GM20000 (cell line): ENCODE measurements around the gene HMGB1.
"Not testable (repeated sequence)": the region's sequence is repeated elsewhere in the genome, so short reads cannot be mapped to it uniquely, and the experiment has no call there.

ENCODE experiments used
- DNase-seq: peaks from one replicate; pipeline ENCODE4 v3.0.0; 2012; ENCODE audit warnings: low spot score
- TF ChIP-seq, protein P1 (sequence below): IDR thresholded peaks from 2 replicates; pipeline ENCODE4 v1.5.1; 2012; ENCODE audit warnings: mild to moderate bottlenecking, control low read depth; ENCODE audit errors: extremely low read depth, missing control alignments

Gene HMGB1

DNA sequence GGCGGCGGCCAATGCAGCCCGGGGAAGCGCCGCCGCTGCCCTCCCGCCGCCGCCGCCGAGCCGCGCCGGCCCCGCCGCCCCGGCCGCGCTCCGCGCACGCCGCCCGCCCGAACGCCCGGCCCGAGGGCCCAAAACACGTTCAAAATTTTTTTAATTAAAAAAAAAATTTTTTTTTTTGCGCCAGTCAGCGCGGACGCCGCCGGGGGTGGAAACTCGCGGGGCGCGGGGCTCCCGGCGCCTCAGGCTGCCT lies 468 bp downstream of the HMGB1 start:
- no peak for DNase-seq
- TF ChIP-seq, protein P1, sequence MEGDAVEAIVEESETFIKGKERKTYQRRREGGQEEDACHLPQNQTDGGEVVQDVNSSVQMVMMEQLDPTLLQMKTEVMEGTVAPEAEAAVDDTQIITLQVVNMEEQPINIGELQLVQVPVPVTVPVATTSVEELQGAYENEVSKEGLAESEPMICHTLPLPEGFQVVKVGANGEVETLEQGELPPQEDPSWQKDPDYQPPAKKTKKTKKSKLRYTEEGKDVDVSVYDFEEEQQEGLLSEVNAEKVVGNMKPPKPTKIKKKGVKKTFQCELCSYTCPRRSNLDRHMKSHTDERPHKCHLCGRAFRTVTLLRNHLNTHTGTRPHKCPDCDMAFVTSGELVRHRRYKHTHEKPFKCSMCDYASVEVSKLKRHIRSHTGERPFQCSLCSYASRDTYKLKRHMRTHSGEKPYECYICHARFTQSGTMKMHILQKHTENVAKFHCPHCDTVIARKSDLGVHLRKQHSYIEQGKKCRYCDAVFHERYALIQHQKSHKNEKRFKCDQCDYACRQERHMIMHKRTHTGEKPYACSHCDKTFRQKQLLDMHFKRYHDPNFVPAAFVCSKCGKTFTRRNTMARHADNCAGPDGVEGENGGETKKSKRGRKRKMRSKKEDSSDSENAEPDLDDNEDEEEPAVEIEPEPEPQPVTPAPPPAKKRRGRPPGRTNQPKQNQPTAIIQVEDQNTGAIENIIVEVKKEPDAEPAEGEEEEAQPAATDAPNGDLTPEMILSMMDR, result no peak

DNA sequence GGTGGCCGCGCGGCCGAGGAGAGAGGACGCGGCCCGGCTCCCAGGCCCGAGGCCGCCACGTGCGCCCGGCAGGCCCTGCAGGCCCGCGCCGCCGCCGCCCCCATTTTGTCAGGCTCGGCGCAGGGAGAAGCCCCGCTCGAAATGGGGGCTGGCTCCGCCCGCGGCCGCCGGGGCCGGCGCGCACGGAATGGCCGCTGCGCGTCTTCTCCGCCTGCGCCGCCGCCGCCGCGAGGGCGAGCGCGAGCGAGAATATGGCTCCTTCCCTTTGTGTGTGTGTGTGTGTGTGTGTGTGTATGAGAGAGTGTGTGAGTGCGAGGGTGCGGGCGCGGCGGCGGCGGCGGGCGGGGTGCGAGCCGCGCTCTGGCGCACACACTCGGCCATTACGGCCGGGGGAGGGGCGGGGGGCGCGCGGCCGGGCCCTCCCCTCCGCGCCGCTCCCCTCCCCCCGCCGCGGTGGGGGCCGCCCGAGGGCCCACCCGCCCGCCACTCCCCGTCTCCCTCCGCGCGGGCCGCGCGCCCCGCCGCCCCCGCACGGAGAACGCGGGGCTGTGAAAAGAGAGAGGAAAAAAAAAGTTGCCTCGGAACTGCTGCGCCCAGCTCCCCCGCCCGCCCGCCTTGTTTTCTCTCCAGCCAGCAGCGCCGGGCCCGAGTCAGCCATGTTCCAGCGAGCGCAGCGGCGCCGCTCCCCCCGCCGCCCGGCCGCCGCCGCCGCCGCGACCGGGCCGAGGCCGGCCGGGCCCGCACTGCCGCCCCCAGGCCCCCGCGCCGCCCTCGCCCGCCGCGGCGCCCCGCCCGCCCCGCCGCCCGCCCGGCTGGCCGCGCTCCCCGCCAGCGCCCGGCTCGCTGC lies 1.0 kb downstream of the HMGB1 start:
- DNase-seq, result peak; percentile 84
- TF ChIP-seq, protein P1, result no peak

DNA sequence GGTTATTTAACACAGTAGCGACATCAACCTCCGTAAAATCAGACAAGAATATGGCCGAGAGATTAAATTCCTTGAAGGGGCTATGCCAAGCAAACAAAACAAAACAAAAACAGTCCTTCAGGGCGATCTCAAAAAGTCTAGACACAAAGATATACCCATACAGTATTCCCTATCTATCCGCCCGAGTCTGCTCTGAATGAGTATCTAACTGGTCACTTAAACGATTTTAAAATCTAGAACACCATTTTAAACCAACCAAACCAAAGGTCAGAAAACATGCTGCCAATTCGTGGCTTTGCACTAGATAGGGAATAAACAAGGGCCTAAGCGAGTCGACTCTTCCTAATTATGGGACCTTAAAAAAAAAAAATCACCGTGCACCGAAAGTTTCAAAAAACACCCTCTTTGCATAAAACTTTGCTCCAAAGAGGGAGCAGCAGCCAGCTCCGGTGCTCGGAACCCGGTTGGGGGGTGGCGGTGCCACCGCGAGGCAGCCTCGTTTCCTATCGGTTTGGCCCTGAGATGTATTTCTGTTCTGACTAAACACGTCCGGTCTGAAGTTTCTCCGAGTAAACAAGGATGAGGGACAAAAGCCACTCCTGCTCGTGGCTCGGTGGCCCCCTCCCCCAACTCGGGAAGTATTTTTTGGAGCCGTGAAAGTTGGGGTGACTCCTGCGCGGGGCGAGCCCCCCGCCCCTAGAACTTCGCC lies 1.8 kb downstream of the HMGB1 start:
- DNase-seq, result peak; percentile 66
- TF ChIP-seq, protein P1, result no peak

DNA sequence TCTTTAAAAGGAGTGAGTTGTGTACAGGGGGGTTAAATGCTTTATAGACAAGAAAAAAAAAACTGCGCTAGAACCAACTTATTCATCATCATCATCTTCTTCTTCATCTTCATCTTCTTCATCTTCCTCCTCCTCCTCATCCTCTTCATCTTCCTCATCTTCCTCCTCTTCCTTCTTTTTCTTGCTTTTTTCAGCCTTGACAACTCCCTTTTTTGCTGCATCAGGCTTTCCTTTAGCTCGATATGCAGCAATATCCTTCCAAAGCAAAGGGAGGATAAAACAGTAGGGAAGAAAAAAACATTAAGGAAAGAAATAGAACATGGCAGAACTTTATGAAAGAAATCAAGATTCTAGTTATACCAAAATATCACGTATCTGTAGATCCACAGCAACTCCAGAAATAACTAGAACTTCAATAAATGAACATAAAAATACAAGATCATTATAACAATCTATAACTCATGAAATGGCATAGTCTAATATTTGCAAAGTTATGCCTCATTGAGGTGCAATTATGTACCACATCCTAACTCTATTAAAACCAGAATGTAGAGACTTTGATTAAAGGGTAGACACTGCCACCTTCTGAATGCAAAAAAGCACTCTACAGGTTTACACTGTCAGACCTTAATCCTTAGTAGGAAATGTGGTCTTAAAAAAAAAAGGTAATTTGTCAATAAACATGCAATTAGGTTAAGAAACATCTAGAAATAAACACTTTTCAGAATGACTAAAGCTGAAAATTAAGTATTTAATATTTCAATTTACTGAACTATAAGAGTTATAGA lies 4.3 kb downstream of the HMGB1 start:
- not testable (repeated sequence) for DNase-seq
- TF ChIP-seq, protein P1, result peak; percentile 4

DNA sequence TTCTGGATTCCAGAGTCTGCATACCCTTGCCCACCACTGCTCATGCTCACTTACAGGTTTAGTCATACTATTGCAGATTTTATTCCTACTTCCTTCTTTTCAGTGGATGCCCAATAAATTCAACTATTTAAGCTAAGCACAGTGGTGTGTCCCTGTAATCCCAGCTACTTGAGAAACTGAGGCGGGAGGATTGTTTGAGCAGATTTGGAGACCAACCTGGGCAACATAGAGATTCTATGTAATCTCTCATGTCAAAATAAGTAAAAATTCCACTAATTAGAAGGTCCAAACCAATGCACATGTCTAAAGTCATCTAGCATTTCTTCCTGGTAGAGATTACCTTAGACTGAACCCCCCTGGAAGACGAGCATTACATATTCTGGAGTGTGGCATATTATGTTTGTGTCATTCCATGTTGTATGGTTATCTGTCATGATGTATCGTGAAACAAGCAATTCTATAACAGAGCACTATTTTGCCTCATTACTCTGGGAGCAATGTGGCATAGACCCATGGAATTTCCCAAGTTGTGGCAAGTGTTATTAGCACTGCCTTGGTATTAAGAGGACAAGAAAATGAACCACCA lies 8.3 kb downstream of the HMGB1 start:
- TF ChIP-seq, protein P1, result no peak
- DNase-seq, result no peak

DNA sequence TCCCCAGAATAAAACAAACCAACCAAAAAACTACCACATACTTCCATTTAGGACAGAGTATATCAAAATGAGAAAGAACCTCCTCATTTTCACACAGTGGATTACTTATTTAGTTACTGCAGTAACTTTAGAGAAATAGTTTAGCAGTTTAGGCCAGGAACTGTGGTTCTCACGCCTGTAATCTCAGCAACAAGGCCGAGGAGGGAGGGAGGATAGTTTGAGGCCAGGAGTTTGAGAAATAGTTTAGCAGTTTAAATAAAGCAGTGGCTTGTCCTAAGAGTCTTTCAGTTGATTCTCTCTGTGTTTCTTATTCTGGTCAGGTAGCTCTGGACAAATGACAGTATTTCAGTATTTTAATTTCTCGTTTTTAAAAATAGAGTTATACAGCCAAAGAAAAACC lies 9.4 kb downstream of the HMGB1 start:
- no peak for DNase-seq
- TF ChIP-seq, protein P1, result no peak

DNA sequence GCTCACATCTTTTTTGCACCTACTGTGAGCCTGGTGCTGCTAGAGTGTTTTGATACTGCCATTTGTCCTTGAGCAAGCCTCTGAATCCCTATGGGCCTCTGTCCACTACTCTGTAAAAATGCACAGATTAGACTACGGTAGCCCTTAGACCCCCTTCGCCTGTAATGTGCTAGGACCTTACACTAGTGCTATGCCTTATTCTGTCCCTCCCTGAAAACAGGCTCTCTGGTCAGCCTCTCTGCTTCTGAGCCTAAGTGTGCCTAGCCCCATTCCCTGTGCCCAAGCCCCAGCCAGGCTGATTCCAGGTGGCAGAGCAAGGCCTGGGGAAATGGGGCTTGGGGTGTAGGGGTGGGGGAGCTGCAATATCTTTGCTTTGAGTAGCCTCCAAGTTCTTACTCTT lies 10.7 kb downstream of the HMGB1 start:
- TF ChIP-seq, protein P1, result no peak
- DNase-seq, result no peak
